ENCODE data around the gene BUB1.
"Not testable (repeated sequence)": the region's sequence is repeated elsewhere in the genome, so short reads cannot be mapped to it uniquely, and the experiment has no call there.

Gene BUB1

GRCh38 chr2:110690083-110690965 is 12.5 kb upstream of the BUB1 start:
- no peak for DNase-seq (ENCODE audit: low spot score)

GRCh38 chr2:110688594-110689091 is 10.8 kb upstream of the BUB1 start:
- DNase-seq (ENCODE audit: low spot score) = no peak

GRCh38 chr2:110687775-110688484 is 10.1 kb upstream of the BUB1 start:
- not testable (repeated sequence) for DNase-seq (ENCODE audit: low spot score)

GRCh38 chr2:110682872-110683271 is 5.0 kb upstream of the BUB1 start:
- DNase-seq (ENCODE audit: low spot score) = no peak

- no peak for DNase-seq (ENCODE audit: low spot score)
Observed at GRCh38 chr2:110682267-110682666, 4.4 kb upstream of the BUB1 start.

- no peak for DNase-seq (ENCODE audit: low spot score)
Observed at GRCh38 chr2:110680709-110681108, 2.8 kb upstream of the BUB1 start.

- no peak for DNase-seq (ENCODE audit: low spot score)
Observed at GRCh38 chr2:110679865-110680264, 2.0 kb upstream of the BUB1 start.

- DNase-seq (ENCODE audit: low spot score) = no peak
Observed at GRCh38 chr2:110679337-110679707, 1.5 kb upstream of the BUB1 start.

GRCh38 chr2:110678457-110679336 is 834 bp upstream of the BUB1 start:
- peak; percentile 17 for DNase-seq (ENCODE audit: low spot score)

- no peak for DNase-seq (ENCODE audit: low spot score)
Observed at GRCh38 chr2:110677080-110677479, 783 bp downstream of the BUB1 start.

- DNase-seq (ENCODE audit: low spot score) = no peak
Observed at GRCh38 chr2:110675679-110676078, 2.2 kb downstream of the BUB1 start.

- DNase-seq (ENCODE audit: low spot score) = peak; percentile 23
Observed at GRCh38 chr2:110674620-110675555, 3.0 kb downstream of the BUB1 start.

GRCh38 chr2:110673201-110673600 is 4.7 kb downstream of the BUB1 start:
- no peak for DNase-seq (ENCODE audit: low spot score)

- no peak for DNase-seq (ENCODE audit: low spot score)
Observed at GRCh38 chr2:110670826-110671225, 7.0 kb downstream of the BUB1 start.

- no peak for DNase-seq (ENCODE audit: low spot score)
Observed at GRCh38 chr2:110669079-110669478, 8.8 kb downstream of the BUB1 start.

- no peak for DNase-seq (ENCODE audit: low spot score)
Observed at GRCh38 chr2:110667071-110667470, 10.8 kb downstream of the BUB1 start.

GRCh38 chr2:110664135-110664534 is 13.7 kb downstream of the BUB1 start:
- no peak for DNase-seq (ENCODE audit: low spot score)

GRCh38 chr2:110662560-110662959 is 15.3 kb downstream of the BUB1 start:
- no peak for DNase-seq (ENCODE audit: low spot score)

- no peak for DNase-seq (ENCODE audit: low spot score)
Observed at GRCh38 chr2:110660558-110660957, 17.3 kb downstream of the BUB1 start.

- DNase-seq (ENCODE audit: low spot score) = peak; percentile 12
Observed at GRCh38 chr2:110659248-110659647, 18.6 kb downstream of the BUB1 start.

- DNase-seq (ENCODE audit: low spot score) = no peak
Observed at GRCh38 chr2:110657724-110658305, 20.0 kb downstream of the BUB1 start.

Data from AG08396 (cell line).